GM21526 (cell line): Measurements from ENCODE around the gene SLC4A8.
A peak's percentile ranks its signal among the peaks of the same experiment; 100 is the strongest.

Source experiments
- ATAC-seq: cut with Tn5 transposase; IDR thresholded peaks from one replicate; pipeline ENCODE4 v1.9.1; 2021; ENCODE audit warnings: moderate library complexity; ENCODE audit not compliant: unreplicated experiment, low FRiP score

SLC4A8 gene

GRCh38 chr12:51424662-51425539 is at the start of gene SLC4A8:
SLC4A8 (plus strand) TSS chr12:51424831; CDS start chr12:51424988, 157 bp downstream.
- peak; percentile 75 for ATAC-seq

GRCh38 chr12:51374856-51375255 is 49.8 kb upstream of the SLC4A8 start:
- no peak for ATAC-seq

- no peak for ATAC-seq
Measured at GRCh38 chr12:51377099-51377984, 47.3 kb upstream of the SLC4A8 start.

GRCh38 chr12:51378749-51379148 is 45.9 kb upstream of the SLC4A8 start:
- ATAC-seq = no peak

- no peak for ATAC-seq
Measured at GRCh38 chr12:51379571-51379970, 45.1 kb upstream of the SLC4A8 start.

GRCh38 chr12:51381226-51382079 is 43.2 kb upstream of the SLC4A8 start:
- no peak for ATAC-seq

GRCh38 chr12:51382173-51382572 is 42.5 kb upstream of the SLC4A8 start:
- ATAC-seq = no peak

- ATAC-seq = no peak
Measured at GRCh38 chr12:51383269-51383905, 41.2 kb upstream of the SLC4A8 start.

- no peak for ATAC-seq
Measured at GRCh38 chr12:51386351-51386750, 38.3 kb upstream of the SLC4A8 start.

GRCh38 chr12:51388069-51388799 is 36.4 kb upstream of the SLC4A8 start:
- ATAC-seq = no peak

GRCh38 chr12:51388846-51389245 is 35.8 kb upstream of the SLC4A8 start:
- ATAC-seq = no peak

GRCh38 chr12:51389302-51389999 is 35.2 kb upstream of the SLC4A8 start:
- no peak for ATAC-seq

- no peak for ATAC-seq
Measured at GRCh38 chr12:51390457-51390856, 34.2 kb upstream of the SLC4A8 start.

GRCh38 chr12:51390891-51391282 is 33.7 kb upstream of the SLC4A8 start:
- ATAC-seq = no peak

- peak; percentile 41 for ATAC-seq
Measured at GRCh38 chr12:51391283-51392123, 33.1 kb upstream of the SLC4A8 start, which contains the start of gene GALNT6. GALNT6 (minus strand) TSS chr12:51391406; CDS start chr12:51379781, 11,625 bp downstream.

GRCh38 chr12:51392556-51393237 is 31.9 kb upstream of the SLC4A8 start:
- ATAC-seq = peak; percentile 34
